Left renal cortex interstitium (tissue), 4 donors: ENCODE measurements around the gene UBQLN3. TPM values are rescaled to one million over a fixed set of nuclear protein-coding genes. Genes with fewer than 3 reads are reported as not detected.

Experiments used
- DNase-seq, 4 donors: peaks; one replicate each; pipeline ENCODE4 v3.0.0-alpha.2; 2013; ENCODE audit warnings: low read depth in 4 of 4, low spot score in 2 of 4, missing footprints in 1 of 4
- polyA plus RNA-seq, 4 donors: library from polyadenylated mRNA; unstranded; fragments of 120-200 nt; gene quantifications; one replicate each; pipeline ENCODE4 v1.2.1, GENCODE V29; 2013; ENCODE audit not compliant: insufficient read length in 4 of 4

Gene UBQLN3
- polyA plus RNA-seq, 4 donors, result not detected

DNA sequence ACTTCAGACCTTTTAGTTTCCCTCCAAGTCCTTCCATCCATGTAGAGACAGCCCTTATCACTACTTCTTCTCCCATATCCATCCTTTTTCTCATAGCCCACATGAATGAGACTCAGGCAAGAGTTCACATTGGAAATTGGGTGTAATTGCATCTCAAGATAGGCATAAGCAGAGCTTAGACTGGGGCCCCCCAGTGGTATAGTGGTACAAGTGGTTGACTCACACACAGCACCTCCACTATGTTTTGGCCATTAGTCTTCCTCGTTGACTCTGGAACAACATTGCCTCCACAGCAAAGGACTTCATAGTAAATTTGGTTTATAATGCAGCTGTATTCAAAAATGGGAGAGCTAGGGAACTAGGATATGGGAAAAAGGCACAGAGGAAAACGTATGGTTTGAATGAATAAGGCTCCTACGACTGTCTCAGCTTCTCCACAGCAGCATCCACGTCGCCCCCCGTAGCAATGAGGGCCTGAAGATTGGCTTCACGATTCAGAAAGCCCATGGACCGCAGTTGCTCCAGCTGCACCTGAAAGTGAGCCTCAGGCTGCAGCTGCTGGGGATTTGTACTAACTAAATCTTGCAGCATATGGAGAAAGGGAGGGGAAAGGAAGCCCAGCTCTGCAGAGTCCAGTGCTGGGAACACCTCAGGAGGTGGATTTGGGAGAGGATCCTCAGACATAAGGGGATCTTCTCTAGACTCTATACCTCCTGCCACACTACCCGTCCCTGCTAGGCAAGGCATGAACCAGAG, 2.4 kb downstream of the UBQLN3 start:
- DNase-seq, result no peak

DNA sequence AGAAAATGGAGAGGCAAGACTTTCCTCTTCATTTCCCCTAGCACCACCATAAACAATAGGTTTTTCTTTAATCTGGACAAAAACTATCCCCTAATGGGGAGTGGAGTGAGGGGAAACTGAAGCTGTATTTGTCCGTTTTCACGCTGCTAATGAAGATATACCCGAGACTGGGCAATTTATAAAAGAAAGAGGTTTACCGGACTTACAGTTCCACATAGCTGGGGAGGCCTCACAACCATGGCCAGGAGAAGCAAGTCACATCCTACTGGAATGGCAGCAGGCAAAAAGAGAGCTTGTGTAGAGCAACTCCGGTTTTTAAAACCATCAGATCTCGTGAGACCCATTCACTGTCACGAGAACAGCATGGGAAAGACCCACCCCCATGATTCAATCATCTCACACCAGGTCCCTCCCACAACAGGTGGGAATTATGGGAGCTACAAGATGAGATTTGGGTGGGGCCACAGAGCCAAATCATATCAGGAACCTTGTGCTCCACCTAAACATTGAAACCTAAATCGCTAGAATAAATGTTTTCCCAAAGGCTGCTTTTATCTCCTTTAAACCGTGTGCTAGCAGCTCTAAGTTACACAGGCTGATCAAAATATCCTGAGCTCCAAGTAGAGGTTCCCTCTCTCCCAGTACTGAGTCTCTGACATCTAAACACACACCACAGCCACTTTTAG, 4.3 kb downstream of the UBQLN3 start:
- no peak for DNase-seq

GRCh38 chr11:5504403-5504921, 5.3 kb downstream of the UBQLN3 start:
- peak in 1 of 4 donors; percentile 1 for DNase-seq

GRCh38 chr11:5500393-5500801, 9.4 kb downstream of the UBQLN3 start:
- DNase-seq, result no peak

DNA sequence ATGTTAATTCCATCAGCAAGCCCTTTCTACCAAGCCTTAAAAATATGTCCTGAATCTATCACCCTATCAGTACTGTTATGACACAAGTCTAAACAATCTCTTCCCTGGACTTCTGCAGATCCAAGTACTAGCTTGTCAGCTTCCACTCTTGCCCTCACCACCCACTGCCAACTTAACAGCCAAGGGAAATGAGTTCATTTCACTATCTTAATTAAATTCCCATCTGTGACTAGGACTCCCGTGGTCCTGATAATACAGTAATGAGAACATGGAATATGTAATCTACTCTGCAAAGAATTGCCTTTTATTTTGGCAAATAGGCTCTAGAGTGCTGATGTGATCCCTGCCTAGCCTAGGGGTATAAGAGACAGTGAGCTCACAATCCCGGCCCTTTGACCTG, 10.1 kb downstream of the UBQLN3 start:
- DNase-seq, result no peak

- DNase-seq, result no peak
Measured at GRCh38 chr11:5489576-5490357, 20.0 kb downstream of the UBQLN3 start.

DNA sequence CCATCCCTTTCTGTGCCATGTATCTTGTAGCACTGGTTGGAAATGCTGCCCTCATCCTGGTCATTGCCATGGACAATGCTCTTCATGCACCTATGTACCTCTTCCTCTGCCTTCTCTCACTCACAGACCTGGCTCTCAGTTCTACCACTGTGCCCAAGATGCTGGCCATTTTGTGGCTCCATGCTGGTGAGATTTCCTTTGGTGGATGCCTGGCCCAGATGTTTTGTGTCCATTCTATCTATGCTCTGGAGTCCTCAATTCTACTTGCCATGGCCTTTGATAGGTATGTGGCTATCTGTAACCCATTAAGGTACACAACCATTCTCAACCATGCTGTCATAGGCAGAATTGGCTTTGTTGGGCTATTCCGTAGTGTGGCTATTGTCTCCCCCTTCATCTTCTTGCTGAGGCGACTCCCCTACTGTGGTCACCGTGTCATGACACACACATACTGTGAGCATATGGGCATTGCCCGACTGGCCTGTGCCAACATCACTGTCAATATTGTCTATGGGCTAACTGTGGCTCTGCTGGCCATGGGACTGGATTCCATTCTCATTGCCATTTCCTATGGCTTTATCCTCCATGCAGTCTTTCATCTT, 20.9 kb downstream of the UBQLN3 start:
- DNase-seq, result no peak

DNA sequence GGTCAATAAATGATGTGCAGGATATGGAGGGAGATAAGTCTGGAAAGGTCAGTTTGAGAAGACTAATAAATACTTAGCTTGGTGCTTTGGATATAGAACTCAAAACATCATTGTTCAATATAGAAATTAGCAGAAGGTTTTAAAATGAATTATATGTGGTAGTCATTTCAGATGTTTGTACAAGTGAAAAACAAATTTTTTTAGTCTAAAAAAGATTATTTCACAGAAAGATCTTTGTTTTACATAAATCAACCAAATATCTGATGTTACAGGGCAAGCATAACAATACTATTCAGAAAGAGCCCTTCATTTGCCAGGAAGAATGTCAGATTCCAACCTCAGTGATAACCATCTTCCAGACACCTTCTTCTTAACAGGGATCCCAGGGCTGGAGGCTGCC, 21.4 kb downstream of the UBQLN3 start, which contains the start of gene OR52D1:
Gene OR52D1, plus strand, starts transcription at position 301 of the 400 bp plus-strand sequence. Its CDS starts 22 bp downstream, at position 323.
- DNase-seq, result no peak

DNA sequence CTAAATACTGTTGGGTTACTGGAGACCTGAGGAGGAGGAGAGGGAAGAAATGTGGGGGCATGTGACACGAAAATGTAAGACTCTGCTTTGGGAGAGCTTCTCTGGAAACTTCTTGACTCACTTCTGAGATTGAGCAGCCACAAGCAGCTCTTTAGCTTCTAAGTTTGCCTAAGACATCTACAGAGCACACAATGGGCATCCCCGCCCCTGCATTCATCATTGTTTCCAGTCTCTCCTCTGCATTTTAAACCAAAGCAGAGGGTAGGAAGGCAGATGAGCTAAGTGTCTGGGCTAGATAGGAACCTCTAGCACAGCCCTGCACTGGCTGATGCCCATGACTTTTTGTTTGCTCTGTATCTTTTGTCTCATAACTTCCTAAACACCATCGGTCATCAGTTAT, 23.3 kb downstream of the UBQLN3 start:
- DNase-seq, result no peak

GRCh38 chr11:5486003-5486402, 23.8 kb downstream of the UBQLN3 start:
- DNase-seq, result no peak

- DNase-seq, result peak in 2 of 4 donors; percentile 1 to 2
Measured at GRCh38 chr11:5476186-5476819, 33.5 kb downstream of the UBQLN3 start.

DNA sequence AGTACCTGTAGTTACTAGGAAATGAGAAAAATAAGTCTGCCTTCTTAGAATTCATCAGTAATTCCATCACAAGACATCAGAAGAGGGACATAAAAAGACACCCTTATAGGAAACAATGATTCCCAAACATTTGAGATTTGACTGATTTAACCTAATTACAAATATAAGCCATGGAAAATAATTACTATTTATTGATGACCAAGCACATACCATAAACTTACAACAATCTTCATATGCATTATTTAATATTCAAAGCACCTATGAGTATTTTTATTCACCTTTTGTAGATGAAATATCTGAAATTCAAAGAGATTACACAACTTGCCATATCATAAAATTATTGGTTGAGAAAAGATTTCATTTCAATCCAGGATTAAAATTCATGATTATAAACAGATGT, 35.8 kb downstream of the UBQLN3 start:
- no peak for DNase-seq

DNA sequence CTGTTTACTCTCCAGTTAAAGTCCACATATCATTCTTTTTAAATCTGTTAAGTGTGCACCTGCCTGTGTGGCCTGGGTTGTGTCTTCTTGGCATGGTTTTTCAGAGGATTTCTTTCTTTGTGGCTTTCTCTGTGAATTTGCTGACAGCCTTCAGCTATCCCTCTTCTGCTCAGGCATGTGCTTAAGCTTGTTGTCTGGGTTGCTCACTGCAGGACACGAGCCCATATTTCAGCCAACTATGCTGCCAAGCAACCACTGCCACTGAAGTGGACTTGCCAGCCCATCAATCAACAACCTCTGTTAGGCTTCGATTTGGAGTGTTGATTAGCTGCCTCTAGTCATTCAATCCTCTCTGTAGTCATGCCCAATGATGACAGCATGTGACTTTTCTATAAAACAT, 42.2 kb downstream of the UBQLN3 start:
- no peak for DNase-seq

- no peak for DNase-seq
Measured at GRCh38 chr11:5460983-5461621, 48.7 kb downstream of the UBQLN3 start.

Other genes with a start within 250 kb of the UBQLN3 start
- gene HBE1, start 240.0 kb downstream of the UBQLN3 start, polyA plus RNA-seq, result 1 to 10 TPM; 3.6 to 9.8 (median 7.9) TPM
- under 1 TPM in 2 of 4 donors, not detected in 2; 0.33 to 0.59 TPM for gene OR51B4, start 208.0 kb downstream of the UBQLN3 start, polyA plus RNA-seq
- not detected for gene OR51B2, start 185.7 kb downstream of the UBQLN3 start, polyA plus RNA-seq
- under 1 TPM; 0.17 to 0.92 (median 0.72) TPM for gene OR51B5, start 166.4 kb downstream of the UBQLN3 start, polyA plus RNA-seq
- not detected for gene OR51B6, start 158.4 kb downstream of the UBQLN3 start, polyA plus RNA-seq
- gene OR51M1, start 126.1 kb downstream of the UBQLN3 start, polyA plus RNA-seq, result under 1 TPM in 2 of 4 donors, not detected in 2; 0.05 to 0.13 TPM
- gene OR51Q1, start 87.8 kb downstream of the UBQLN3 start, polyA plus RNA-seq, result under 1 TPM in 1 of 4 donors, not detected in 3; 0.09 TPM
- gene OR51I1, start 68.4 kb downstream of the UBQLN3 start, polyA plus RNA-seq, result not detected
- under 1 TPM in 1 of 4 donors, not detected in 3; 0.04 TPM for gene OR51I2, start 60.6 kb downstream of the UBQLN3 start, polyA plus RNA-seq
- gene OR52D1, start 21.3 kb downstream of the UBQLN3 start, polyA plus RNA-seq, result not detected
- gene UBQLNL, start 6.7 kb upstream of the UBQLN3 start, polyA plus RNA-seq, result 1 to 10 TPM in 1 of 4 donors, under 1 TPM in 3; 0.30 to 1.0 (median 0.71) TPM
- not detected for gene OR52H1, start 38.6 kb upstream of the UBQLN3 start, polyA plus RNA-seq
- gene OR52B6, start 70.9 kb upstream of the UBQLN3 start, polyA plus RNA-seq, result under 1 TPM in 2 of 4 donors, not detected in 2; 0.09 to 0.25 TPM
- 10 to 100 TPM; 11.8 to 65.1 (median 35.7) TPM for gene TRIM6, start 86.7 kb upstream of the UBQLN3 start, polyA plus RNA-seq
- gene TRIM34, start 115.0 kb upstream of the UBQLN3 start, polyA plus RNA-seq, result 10 to 100 TPM in 1 of 4 donors, 1 to 10 TPM in 3; 6.1 to 12.6 (median 9.3) TPM
- gene TRIM5, start 175.1 kb upstream of the UBQLN3 start, polyA plus RNA-seq, result 10 to 100 TPM; 35.3 to 52.4 (median 41.9) TPM
- gene TRIM22, start 179.8 kb upstream of the UBQLN3 start, polyA plus RNA-seq, result 10 to 100 TPM in 2 of 4 donors, 1 to 10 TPM in 2; 6.8 to 11.9 (median 10.3) TPM
- gene OR56B1, start 226.5 kb upstream of the UBQLN3 start, polyA plus RNA-seq, result not detected
- gene OR52N4, start 244.3 kb upstream of the UBQLN3 start, polyA plus RNA-seq, result not detected